Bronchial epithelial cell (primary cell): ENCODE measurements around the gene FUZ. TPM values are rescaled to one million over a fixed set of nuclear protein-coding genes. Genes with fewer than 3 reads are reported as not detected.

Experiments
- DNase-seq: peaks from one replicate; pipeline ENCODE4 v3.0.0-alpha.2; 2010; ENCODE audit warnings: low read depth
- FAIRE-seq: peaks from 2 replicates; lab custom pipeline; 2011; peaks lifted over from hg19 to GRCh38; lab: Jason Lieb, UNC
- H3K27me3 ChIP-seq: 2 replicates; pipeline ENCODE4 v1.5.1; 2011; ENCODE audit warnings: low read length; ENCODE audit not compliant: control insufficient read depth, insufficient read depth
- H3K36me3 ChIP-seq: 2 replicates; pipeline ENCODE4 v1.5.1; 2011; ENCODE audit warnings: low read length; ENCODE audit not compliant: control insufficient read depth, insufficient read depth
- H3K4me3 ChIP-seq: 2 replicates; pipeline ENCODE4 v1.5.1; 2011; ENCODE audit warnings: mild to moderate bottlenecking, low read depth, low read length, control low read depth
- total RNA-seq: library from RNA; depleted of rRNA; stranded (reverse); fragments of >200 nt; gene quantifications from 2 replicates; pipeline ENCODE4 v1.2.1, GENCODE V29; 2014
- TF ChIP-seq, protein P1 (sequence below): IDR thresholded peaks from 2 replicates; pipeline ENCODE4 v1.5.1; 2011; ENCODE audit warnings: mild to moderate bottlenecking, moderate library complexity, low read length, control low read depth, inconsistent platforms; ENCODE audit not compliant: insufficient read depth, severe bottlenecking

The FUZ gene
- total RNA-seq, 1 donor from 2014 or later: 12.1 TPM

DNA sequence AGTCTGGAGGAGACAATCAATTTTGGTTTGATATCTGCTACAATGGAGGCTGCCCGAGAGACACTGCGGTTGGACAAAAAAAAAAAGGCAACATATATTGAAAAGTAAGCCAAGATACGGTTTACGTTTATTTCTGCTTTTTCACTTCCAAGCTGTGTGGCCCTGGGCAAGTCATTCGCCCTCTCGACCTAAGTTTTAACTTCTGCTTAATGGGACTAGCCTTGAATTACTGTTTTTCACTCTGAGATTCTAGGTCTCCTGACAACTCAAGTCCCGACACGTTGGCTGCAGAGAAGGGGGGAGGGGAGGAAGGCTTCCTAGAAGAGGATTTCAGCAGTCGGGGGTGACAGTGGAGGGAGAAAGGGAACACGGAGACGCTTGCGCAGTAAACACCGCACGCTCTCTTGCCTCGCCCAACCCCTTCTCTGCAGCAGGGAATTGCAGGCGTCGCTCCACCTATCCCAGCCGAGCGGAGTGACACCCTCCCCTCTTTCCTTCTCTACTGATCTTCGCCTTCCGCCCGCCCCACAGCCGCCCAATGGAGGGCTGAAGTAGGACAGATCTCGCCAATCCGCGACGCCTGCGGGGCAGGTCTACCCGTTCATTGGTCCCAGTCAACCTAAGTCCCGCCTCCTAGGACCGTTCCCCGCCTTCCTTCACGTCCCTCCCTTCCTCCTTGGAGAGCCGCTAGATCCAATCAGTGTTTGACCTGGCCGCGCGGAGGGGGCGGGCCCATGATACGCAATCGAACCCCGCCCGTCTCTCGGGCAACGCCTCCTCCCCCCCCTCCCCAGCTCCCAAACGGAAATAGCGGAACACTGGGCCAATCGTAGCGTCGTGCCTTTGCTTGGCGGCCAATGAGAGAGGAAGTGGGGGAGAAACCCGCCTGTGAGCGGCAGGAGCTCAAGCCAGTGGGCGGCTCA, 46.8 kb downstream of the FUZ start:
- peak; percentile 99 for DNase-seq
- H3K27me3 ChIP-seq: no peaks in the 10 kb centered on the region
- peak overlapping the region; percentile 32 for H3K4me3 ChIP-seq
- H3K36me3 ChIP-seq: no peaks in the 10 kb centered on the region
- TF ChIP-seq, protein P1, sequence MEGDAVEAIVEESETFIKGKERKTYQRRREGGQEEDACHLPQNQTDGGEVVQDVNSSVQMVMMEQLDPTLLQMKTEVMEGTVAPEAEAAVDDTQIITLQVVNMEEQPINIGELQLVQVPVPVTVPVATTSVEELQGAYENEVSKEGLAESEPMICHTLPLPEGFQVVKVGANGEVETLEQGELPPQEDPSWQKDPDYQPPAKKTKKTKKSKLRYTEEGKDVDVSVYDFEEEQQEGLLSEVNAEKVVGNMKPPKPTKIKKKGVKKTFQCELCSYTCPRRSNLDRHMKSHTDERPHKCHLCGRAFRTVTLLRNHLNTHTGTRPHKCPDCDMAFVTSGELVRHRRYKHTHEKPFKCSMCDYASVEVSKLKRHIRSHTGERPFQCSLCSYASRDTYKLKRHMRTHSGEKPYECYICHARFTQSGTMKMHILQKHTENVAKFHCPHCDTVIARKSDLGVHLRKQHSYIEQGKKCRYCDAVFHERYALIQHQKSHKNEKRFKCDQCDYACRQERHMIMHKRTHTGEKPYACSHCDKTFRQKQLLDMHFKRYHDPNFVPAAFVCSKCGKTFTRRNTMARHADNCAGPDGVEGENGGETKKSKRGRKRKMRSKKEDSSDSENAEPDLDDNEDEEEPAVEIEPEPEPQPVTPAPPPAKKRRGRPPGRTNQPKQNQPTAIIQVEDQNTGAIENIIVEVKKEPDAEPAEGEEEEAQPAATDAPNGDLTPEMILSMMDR: no peak
- FAIRE-seq: peak; percentile 72

DNA sequence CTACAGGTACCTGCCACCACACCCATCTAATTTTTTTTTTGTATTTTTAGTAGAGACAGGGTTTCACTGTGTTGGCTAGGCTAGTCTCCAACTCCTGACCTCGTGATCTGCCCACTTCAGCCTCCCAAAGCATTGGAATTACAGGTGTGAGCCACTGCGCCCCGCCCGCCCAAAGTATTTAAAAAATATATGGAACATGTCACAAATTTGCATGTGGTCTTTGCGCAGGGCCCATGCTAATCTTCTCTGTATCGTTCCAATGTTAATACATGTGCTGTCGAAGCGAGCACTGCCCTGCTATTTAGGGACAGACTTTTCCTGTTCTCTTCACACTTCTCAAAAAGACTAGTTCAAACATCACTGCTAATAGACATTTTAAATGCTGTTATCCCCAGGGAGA, 48.8 kb downstream of the FUZ start:
- FAIRE-seq (no peak), DNase-seq (no peak)
- TF ChIP-seq, protein P1: no peak
- H3K36me3 ChIP-seq: no peaks in the 10 kb centered on the region
- H3K27me3 ChIP-seq: no peaks in the 10 kb centered on the region
- H3K4me3 ChIP-seq: no peak overlapping the region

DNA sequence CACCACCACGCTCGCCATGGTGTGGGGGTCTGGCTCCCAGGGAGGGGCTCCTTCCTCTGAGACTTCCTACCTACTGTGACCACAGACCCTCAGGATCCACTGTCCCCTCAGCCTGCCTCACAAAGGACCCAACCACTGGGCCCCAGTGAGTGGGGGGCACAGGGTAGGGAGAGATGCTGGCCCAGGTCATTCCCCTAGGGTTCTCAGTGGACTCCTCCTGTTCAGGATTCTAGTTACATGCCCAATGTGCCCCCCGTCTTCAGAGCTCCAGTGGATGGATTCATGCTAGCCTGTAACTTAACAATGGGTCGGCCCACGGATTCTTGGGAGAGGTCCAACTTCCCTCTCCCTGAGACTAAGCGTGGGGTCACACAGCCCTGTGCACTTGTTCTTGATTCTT, 49.9 kb downstream of the FUZ start, which contains the start of gene TSKS:
TSKS (minus strand) TSS at position 77 of the 400 bp plus-strand sequence; CDS start at position 18, 59 bp downstream.
- FAIRE-seq: no peak
- Histone ChIP-seq H3K4me3 (no peak within 1 kb of the TSS), H3K27me3 (no peaks in the 10 kb centered on the region), H3K36me3 (no peaks in the 10 kb centered on the region)
- DNase-seq: no peak
- TF ChIP-seq, protein P1: no peak

DNA sequence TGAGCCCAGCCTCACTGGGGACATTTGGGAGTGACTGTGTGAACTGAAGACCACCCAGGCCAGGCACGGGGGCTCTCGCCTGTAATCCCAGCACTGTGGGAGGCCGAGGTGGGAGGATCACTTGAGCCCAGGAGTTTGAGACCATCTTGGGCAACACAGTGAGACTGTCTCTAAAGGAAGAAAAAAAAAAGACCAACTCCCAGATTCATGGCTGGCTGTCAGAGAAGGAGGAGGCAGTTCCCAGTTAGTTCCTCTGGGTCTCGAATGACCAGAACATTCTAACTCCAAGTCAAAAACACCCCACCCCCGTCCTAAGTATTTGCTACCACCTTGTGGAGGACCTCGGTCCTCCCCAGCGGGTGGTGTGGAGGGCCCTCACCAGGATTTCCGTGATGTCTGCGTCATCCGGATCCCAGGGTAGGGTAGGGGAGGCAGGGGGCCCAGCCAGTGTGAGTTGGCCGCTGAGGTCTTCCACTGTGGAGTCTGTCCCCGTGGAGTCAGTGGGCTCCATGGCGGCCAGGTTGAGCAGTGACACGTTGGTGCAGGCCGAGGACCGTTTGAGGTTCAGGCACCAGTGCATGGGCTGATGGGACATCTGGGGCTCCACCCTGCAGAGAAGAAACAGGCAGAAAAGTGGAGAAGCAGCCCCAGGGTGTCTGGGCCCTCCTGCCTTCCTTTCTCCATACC, 51.3 kb downstream of the FUZ start:
- no peaks in the 10 kb centered on the region for H3K27me3 ChIP-seq
- FAIRE-seq (no peak), DNase-seq (no peak)
- no peaks in the 10 kb centered on the region for H3K36me3 ChIP-seq
- H3K4me3 ChIP-seq: no peak overlapping the region
- TF ChIP-seq, protein P1: no peak

DNA sequence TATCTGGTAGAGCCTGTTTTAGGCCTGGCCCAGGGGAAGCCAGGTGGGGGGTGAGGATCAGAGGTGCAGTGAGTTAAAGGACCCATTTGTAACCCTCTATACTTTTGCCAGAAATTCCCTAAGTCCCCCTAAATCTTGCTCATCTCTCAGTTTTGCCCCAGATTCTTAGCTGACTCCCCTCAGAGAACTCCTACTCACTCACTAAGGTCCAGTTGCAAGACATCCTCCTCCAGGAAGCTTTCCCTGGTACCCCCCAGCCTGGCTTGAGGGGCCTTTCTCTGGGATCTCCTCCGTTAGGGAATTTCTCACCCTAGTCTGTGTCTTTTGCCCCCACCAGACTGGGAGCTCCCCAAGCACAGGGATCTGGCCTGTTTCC, 51.9 kb downstream of the FUZ start:
- no peaks in the 10 kb centered on the region for H3K27me3 ChIP-seq
- TF ChIP-seq, protein P1: no peak
- DNase-seq (no peak), FAIRE-seq (no peak)
- H3K36me3 ChIP-seq: no peaks in the 10 kb centered on the region
- H3K4me3 ChIP-seq: no peak overlapping the region
